GM21381 (cell line): ENCODE results near the gene ANKRD39.
"Not testable (repeated sequence)": the region's sequence is repeated elsewhere in the genome, so short reads cannot be mapped to it uniquely, and the experiment has no call there.

Experiments
- ATAC-seq: cut with Tn5 transposase; IDR thresholded peaks from one replicate; pipeline ENCODE4 v1.9.1; 2021; ENCODE audit warnings: mild to moderate bottlenecking, moderate library complexity; ENCODE audit not compliant: unreplicated experiment

ANKRD39 gene

DNA sequence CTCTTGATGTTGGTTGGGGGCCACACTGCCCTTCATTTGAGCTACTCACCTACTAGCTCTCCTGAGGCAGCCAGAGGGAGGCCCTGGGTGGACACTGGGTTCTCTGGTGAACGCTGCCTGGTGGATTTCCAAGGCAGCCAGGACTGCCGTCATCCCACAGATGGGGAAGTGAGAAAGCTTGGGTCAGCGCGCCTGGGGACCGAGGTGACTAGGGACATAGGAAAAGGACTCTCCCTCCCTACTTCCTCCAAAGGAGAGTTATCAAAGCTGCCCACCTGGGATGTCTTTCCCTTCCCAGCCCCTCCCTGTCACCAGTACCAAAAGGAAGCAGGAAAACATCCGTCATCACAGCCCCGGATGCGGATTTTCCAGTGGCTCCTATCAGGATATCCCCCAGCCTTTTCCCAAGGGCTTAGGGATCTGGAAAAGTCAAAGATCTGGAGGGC is 15.9 kb upstream of the ANKRD39 start:
- ATAC-seq: no peak

DNA sequence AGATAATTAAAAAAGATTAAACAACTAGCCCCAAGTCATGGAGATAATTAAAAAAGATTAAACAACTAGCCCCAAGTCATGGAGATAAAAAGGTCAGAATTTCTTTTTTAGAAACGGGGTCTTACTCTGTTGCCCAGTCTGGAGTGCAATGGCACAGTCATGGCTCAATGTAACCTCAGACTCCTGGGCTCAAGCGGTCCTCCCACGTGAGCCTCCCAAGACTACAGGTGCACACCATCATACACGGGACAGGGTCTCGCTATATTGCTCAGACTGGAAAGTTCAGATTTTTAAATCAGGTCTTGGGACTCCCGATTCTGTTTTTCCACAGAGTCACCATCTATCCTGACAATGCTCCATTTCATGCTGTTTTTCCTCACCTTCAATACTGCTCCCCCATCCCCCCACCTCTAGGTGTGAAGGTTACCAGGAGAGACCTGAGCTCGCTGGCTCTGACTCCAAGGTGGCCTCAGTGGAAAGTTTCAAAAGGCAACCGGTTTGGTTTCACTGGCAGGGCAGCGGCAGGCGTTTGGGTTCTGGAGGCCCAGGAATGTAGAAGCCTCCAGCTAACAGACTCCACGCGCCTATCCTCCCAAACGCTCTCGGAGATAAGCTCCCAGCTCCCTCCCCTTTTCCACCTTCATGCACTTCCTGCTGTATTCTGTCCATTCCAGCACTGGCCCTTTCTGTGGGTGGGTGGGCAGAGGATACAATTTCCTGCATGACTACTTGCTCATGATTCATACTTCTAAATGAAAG is 15.0 kb upstream of the ANKRD39 start:
- no peak for ATAC-seq

DNA sequence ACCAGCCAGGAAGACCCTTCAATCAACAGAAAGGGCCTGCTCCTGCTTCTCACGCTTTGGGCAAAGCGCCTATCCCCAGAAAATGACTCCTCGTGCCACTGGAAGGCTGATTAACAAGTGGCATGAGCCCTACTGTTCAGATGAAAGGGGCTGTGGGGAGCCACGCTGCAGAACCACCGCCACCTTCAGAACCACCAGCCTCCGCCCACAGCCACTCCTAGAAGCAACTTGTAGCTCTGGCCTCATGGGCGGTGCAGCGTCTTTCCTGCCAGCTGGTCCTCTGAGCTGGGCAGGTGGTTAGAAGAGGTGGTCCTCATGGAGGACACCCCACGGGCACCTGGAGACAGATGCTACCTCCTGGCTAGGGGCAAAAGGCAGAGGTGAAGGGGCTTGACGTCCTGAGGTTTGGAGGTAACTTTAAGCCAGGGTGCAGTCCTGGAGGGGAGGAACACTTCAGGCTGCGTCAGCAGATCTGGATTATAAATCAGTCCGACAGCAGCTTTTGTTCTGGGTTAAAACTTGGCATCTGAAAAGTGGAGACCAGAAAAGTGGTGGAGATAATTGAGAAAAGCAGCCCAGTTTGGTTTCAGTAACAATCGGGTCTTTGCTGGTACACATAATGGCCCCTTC is 12.9 kb upstream of the ANKRD39 start:
- ATAC-seq: no peak

DNA sequence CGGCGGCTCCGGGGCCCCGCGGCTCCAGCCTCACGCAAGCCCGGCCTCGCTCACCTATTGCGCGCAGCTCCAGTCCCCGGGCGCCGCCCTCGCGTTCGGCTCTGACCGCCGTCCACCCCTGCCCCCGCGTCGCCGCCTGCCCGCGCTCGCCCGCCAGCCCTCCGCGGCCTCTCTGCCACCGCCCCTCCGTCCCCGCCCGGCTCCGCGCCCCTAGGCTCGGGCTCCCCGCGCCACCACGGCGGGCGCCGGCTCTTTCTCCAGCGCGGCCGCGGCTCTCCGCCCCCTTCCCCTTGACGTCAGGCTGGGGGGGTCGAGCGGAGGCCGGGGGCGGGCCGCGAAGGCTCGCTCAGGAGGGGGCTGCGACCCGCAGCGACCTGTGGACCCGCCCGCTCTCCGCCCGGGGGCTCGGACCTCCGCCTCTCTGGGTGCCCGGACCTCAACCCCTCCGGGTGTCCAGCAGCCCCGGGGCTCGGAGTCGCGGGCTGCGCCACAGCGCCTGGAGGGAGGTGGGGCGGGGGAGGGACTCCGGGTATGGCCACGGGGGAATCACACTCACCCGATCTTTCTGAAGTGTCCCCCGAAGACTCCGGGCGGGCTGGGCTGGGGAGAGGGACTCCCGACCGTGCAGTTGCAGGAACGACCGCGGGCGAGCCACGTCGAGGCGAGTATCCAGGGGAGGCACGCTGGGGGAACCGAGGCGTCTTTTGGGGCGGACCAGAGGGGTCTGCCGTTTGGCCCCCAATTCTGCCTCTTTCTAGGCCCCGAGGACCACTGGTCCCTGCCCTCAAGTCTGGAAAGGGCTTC is 12.2 kb upstream of the ANKRD39 start, which contains the start of gene SEMA4C:
Gene SEMA4C (minus strand): TSS at position 259 of the 804 bp plus-strand sequence. CDS start 2,194 bp downstream, outside the sequence.
- ATAC-seq: no peak

DNA sequence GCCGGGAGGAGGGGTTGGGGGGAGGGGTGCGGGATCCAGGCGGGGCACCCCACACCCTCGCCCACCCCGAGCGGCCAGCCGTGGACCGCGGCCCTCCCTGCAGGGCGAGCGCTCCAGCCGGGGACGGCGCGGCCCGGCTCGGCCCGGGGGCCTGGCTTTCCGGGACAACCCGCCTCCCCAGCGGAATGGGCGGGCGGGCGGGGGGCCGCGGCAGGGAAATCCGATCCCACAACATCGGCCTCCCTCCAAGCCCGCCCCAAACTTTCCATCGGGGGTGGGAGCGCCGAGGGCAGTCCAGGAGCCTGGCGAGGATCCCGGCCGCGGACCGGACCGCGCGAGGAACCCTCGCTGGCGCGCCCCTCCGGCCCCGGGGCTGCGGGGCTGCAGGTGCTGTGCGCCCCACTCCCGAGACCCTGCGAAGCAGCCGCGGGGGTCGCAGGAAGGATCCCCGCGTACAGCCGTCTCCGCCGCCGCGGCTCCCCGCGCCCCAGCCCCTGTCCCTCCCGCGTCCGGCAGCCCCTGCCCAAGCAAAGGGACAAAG is 11.5 kb upstream of the ANKRD39 start:
- no peak for ATAC-seq

DNA sequence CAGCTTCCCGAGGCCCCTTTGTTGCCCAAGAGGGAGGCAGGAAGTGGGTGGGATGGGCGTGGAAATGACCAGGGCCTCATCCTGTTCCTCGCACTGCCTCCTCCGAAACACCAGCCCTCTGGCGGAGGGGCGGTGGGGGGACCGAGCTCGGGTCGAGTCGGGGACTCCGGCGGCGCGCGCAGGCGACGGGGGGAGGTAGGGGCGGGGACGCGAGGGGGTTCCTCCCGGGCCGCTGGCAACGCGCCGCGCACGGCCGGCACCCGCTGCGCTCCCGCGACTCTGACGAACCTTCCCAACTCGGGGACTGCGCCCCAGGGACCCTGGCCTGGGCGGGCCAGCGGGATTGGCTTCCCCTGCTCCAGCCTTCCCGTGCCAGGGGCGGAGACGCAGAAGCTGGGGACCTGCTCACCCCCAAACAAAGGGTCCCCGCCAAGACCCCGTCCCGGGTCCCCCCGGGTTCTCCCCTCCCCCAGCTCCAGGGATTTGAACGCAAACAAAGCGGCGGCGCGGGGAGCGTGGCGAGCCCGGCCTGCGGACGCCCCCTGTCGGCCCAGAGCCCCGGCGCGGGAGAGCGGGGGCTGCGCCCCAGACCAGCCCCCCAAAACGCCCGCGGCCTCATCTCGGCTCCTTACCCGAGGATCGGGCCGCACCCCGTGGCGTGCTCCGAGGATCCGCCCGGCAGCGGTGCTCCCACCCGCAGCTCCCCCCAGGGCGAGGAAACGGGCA is 10.9 kb upstream of the ANKRD39 start:
- peak; percentile 42 for ATAC-seq

DNA sequence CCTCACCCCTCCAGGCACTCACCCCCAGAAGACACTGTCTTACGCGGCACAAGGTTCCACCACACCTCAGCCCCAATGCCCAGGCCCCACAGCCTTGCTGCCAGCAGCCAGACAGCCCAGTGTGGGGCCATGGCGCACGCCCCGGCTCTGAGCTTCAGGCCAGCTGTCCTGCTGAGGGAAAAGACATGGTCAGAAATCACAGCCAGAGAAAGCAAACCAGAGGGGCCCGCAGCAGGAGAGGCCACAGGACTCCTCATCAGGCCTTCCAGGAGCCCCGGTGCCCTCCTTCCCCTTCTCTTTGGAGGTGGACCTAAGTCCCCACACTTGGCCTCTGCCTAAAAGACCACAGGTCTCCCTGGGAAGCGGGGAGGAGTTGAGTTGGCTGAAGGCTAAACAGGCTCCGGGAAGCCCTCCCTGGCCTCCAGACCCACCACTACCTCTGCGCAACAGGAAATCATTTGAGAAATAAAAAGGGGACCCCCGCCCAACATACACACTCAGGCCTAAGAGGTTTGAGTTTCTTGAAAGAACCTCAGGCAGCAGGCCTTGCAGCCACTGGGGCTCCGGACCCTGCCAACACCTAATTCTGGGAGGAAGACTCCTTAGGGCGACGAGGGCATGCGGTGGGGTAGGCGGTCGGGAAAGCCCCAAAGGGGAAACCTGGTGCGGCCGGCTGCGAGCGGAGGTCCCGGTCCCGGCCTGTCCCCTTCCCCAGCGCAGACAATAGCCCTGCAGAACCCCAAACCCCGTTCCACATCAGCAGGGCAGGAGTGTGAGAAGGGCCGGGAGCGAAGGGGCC is 10.1 kb upstream of the ANKRD39 start:
- ATAC-seq: no peak

DNA sequence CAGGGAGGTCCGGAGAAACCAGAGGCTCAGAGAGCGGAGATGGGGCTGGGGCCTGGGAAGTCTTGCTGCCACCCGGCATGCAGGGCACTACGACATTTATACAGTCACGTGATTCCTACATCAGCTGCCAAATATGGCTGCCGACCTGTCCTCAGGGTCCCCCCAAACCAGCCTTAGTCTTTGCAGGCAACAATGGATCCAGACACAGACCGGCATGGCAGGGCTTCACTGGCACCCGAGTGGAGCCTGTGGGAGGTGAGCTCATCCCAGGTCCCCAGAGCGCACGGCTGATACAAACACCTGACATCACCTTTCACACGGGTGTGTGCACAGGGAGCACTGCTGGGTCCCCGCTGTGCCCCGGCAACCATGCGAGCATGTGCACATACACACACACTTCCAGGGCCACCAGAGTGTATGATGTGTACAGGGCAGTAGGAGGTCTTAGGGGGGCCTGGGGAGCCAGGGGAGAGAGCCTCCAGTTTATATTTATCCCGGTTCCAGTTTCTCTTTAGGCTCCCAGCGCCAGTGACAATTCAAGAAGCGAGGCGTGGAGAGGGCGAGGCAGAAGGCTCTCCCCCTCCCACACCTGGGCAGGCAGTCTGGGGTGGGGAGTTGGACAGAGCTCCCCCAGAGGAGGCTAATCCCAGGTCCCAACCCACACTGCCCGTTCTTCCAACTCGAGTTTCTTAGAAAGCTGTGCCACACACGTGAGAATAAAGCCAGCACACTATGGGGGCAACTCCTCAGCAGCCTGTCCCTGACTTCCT is 9.4 kb upstream of the ANKRD39 start:
- no peak for ATAC-seq

DNA sequence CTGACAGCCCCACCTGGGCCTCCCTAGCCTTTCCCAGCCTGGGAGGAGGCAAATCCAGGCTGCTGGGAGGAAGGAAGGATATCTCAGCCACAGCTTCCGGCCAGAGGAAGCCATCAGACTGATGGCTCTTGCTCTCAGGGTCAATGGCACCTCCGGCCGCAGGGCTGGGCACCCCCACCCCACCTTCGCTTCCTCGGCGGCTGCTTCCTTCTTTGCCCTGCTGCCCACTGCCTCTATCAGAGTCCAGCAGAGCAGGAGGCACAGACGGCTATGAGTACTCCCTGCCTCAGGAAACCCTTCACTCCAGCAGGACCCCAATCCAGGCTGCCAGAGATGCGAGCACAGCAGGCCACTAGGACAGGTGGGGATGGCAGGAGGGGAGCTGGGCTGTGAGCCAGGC is 8.8 kb upstream of the ANKRD39 start:
- ATAC-seq: no peak

DNA sequence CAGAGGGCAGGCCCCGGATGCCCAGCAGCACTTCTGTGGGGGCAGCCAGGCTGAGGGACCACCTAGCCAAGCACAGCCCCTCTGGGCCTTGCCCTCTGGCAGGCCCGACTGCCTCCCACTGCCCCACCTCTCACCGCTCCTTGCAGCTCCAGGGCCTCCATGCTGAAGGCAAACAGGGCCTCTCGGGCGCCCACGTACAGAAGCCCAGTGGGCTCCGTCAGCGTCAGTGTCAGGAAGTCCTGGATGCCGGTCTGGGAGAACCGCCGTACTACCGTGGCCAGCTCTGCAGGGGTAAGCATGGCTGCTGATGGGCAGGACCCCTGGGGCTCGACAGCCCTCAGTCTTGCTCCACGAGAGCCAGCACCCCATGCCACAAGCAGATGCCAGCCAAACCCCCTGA is 8.3 kb upstream of the ANKRD39 start:
- no peak for ATAC-seq

DNA sequence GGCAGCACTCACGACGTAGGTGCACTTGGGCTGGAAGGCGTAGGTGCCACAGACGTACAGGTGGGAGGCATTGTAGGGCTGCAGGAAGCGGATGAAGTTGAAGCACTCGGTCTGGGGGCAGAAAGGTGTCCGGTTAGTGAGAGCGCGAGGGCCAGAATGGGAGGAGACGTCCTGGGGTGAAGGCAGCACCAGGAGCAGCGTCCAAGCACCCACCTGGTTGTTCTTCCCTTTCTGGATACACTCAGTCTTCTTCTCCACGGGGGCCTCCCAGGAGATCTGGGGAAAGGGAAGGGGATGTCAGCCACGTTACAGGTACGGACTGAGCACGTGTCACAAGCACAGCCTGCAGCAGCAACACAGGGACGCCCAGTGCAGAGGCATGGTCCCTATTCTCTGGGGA is 7.8 kb upstream of the ANKRD39 start:
- ATAC-seq: no peak

DNA sequence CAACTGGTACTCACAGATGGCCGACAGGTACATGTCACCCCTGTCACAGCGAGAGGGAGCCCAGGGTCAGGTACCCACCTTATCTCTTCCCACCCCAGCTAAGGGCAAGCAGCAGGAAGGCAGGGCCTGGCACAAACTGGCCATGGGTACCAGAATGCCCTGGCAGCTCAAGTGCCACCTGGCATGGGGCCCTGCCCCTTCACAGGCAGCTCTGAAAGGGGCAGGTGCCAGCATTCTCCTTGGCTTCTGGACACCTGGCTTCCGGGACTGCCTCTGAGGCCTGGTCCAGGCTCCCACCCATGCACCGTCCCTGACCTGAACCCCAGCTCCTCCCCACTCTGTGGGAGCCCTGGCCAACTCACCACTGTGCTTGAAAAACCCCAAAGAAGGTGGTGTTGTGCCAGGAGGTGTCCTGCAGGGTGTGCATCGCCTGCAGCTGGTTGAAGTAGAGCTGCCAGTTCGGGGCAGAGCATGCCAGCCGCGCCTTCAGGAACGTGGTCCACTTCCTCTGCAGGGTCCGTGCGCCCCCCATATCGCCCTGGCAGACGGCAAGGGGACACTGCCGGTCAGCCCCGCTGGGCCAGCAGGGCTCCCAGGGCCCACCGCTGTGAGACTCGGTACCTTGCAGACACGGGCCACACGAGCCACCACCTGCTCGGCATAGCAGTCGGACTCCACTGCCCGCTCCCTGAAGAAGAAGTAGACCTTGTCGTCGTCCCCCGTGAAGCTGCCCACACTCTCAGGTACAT is 6.7 kb upstream of the ANKRD39 start:
- ATAC-seq: no peak

DNA sequence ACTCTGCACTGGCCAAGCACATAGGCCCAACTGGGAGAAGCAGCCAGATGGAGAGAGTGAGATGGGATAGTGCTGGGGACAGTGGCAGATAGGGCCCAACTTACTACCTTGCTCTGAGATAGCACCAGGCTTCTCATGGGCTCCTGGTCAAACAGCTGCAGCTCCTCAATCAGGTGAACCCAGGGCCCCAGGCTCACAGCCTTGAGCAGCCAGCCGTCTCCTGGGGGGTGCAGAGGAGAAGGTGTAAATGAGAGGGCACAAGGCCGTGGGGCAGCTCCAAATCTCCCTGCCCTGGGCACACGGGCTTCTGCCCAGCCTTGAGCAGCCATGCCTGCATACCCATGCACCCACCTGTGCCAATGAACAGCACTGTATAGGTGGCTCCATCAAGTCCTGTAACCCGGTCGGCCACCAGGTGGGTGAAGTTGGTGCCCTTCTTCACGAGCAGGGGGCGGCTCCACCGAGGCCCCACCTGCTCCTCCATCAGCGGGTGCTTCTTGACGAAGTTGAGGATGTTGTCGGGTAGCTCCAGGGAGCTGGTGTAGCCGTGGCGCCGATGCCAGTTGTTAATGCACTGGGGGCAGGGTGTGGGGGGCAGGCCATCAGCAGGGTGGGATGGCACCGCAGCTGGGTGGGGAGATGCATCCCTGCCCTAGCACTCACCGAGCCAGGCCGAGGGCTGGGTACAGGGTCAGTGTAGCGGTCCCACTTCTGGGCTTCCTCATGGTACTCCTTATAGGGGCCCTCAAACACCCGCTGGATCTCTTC is 5.9 kb upstream of the ANKRD39 start:
- ATAC-seq: no peak

DNA sequence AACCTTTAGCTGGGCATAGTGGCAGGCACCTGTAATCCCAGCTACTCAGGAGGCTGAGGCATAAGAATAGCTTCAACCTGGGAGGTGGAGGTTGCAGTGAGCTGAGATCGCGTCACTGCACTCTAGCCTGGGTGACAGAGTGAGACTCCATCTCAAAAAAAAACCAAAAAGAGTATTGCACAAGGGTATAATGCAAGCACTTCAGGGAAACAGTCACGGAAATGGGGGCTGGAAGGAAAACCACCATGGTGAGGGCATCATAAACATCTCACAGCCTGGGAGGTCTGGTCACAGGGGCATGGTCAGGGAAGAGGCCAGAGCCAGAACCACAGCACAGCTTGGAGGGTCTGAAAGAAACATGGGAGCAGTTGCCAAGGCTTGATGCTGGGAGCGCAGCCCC is 5.2 kb upstream of the ANKRD39 start:
- not testable (repeated sequence) for ATAC-seq

DNA sequence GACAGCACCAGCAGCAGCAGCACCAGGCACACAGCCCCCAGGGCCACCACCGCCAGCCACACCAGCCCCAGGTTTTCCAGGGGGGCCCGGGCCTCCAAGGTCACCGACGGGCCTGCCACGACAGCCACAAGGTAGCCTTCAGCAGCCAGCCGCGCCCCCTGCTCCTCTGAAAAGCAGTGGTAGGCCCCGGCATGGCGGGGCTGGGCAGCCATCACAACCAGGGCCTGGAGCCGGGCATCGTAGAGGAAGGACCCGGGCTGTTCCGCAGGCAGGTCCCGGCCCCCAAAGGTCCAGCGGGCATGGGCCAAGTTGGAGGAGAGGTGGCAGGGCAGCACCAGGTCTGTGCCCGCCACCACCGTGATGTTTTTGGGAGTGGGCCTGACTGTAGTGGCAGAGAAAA is 3.3 kb upstream of the ANKRD39 start:
- no peak for ATAC-seq

DNA sequence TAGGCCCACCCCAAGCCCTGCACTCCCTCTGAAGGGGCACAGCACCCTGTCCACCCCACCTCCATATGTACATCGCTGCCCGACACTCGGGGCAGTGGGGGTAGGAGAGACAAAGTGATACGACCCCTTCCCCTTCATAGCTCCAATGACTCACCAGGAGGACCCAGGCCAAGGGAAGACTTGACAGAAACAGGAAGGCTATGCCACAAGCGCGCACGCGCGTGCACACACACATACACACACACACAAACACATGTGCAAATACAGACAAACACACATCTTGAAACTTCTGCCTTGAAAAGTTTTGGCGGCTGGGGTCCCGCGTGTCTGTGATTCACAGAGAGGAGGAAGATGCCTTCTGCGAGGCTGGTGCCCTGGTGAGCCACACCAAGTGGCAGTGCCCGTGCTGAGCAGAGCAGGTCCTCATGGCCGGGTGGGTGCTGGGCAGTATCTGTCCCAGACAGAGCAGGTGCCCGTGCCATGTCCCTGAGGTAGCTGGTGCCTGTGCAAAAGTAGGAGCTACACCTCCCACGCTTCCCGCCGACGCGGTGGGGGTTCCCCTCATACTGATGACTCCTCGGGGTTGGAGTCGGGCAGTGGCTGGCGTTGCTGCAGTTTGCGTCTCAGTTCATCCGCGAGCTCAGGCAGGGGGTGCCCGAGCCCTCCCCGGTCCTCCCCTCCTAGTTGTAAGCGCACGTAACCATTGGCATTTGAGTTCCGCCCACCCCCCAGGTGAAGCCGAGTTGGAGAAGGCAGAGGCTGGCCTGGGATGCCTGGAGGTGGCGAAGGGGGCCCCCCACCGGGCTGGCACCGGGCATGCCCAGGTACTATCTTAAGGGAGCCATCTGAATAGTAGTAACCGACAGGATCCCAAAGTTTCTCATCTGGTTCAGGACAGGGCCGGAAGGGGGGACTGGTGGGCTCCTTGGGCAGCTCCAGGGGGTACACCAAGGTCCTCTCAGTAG is 2.5 kb upstream of the ANKRD39 start:
- no peak for ATAC-seq

DNA sequence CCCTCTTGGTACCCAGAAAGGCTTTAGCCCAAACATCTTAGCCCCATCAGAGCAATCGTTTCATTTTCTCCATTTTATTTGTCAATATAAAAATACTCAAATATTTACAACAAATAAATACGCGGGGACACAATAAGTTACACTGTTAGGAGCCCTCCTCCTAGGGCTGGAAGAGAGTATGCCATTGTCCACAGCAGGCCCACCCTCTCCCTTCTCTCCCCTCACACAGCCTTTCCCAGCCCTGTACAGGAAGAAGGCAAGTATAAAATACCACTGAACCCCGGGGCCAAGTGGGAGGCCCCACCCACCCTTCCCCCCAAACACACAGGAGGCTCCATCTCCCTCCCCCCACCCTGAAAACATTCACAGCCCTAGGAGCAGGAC is 1.9 kb upstream of the ANKRD39 start:
- ATAC-seq: no peak
